CD8-positive, alpha-beta memory T cell (primary cell): ENCODE data around the gene MYO3B. TPM values are rescaled to one million over a fixed set of nuclear protein-coding genes. Genes with fewer than 3 reads are reported as not detected.
"Not testable (repeated sequence)": the region's sequence is repeated elsewhere in the genome, so short reads cannot be mapped to it uniquely, and the experiment has no call there.

Experiments used
- CTCF ChIA-PET: fragments of 350-600 bp; sonication (Branson Sonifier 250); formaldehyde crosslinking; loops from one replicate; lab custom pipeline; 2021; ENCODE audit warnings: antibody characterized with exemption; lab: Charles Lee
- POLR2A ChIA-PET: fragments of 350-600 bp; sonication (Branson Sonifier 250); formaldehyde crosslinking; loops from one replicate; lab custom pipeline; 2021; ENCODE audit warnings: antibody characterized with exemption; lab: Charles Lee
- DNase-seq, 5 donors: peaks; one replicate each; pipeline versions ENCODE4 v3.0.0 to v3.0.0-alpha.2; 2020 to 2022; ENCODE audit warnings: mixed read lengths in 1 of 5
- H3K27ac ChIP-seq: one replicate; pipeline ENCODE4 v1.7.0; 2013; ENCODE audit warnings: low read depth, mild to moderate bottlenecking, low read length, moderate library complexity
- H3K27me3 ChIP-seq: 2 replicates; pipeline ENCODE4 v1.7.0; 2013; ENCODE audit warnings: low read length, mild to moderate bottlenecking; ENCODE audit not compliant: insufficient read depth, poor library complexity, severe bottlenecking
- H3K36me3 ChIP-seq: 2 replicates; pipeline ENCODE4 v1.7.0; 2013; ENCODE audit warnings: mild to moderate bottlenecking, low read length, moderate library complexity; ENCODE audit not compliant: insufficient read depth
- H3K4me1 ChIP-seq: 2 replicates; pipeline ENCODE4 v1.7.0; 2013; ENCODE audit warnings: mild to moderate bottlenecking, low read length, moderate library complexity; ENCODE audit not compliant: insufficient read depth
- H3K4me3 ChIP-seq: 2 replicates; pipeline ENCODE4 v1.7.0; 2013; ENCODE audit warnings: mild to moderate bottlenecking, low read length
- H3K9me3 ChIP-seq: 2 replicates; pipeline ENCODE4 v1.7.0; 2013; ENCODE audit warnings: mild to moderate bottlenecking, low read length
- H3K27ac Mint-ChIP-seq, 8 donors: one replicate each; pipeline ENCODE4 v1.8.0; 2020 to 2021; ENCODE audit warnings: mixed read lengths in 8 of 8, mild to moderate bottlenecking in 6 of 8, inconsistent platforms in 3 of 8, moderate library complexity in 3 of 8
- H3K27me3 Mint-ChIP-seq, 2 donors: one replicate each; pipeline ENCODE4 v1.8.0; 2020 to 2021; ENCODE audit warnings: mixed read lengths in 2 of 2, mild to moderate bottlenecking in 1 of 2, moderate library complexity in 1 of 2
- H3K36me3 Mint-ChIP-seq, 3 donors: one replicate each; pipeline ENCODE4 v1.8.0; 2020 to 2021; ENCODE audit warnings: mixed read lengths in 3 of 3, inconsistent platforms in 1 of 3, mild to moderate bottlenecking in 1 of 3
- H3K4me1 Mint-ChIP-seq, 3 donors: one replicate each; pipeline ENCODE4 v1.8.0; 2020 to 2021; ENCODE audit warnings: mixed read lengths in 3 of 3, inconsistent platforms in 1 of 3, mild to moderate bottlenecking in 1 of 3
- H3K4me3 Mint-ChIP-seq, 7 donors: one replicate each; pipeline ENCODE4 v1.8.0; 2020 to 2021; ENCODE audit warnings: mixed read lengths in 7 of 7, mild to moderate bottlenecking in 6 of 7, moderate library complexity in 4 of 7, inconsistent platforms in 2 of 7
- H3K9me3 Mint-ChIP-seq, 5 donors: one replicate each; pipeline ENCODE4 v1.8.0; 2020 to 2022; ENCODE audit warnings: mixed read lengths in 5 of 5, mild to moderate bottlenecking in 3 of 5, moderate library complexity in 2 of 5, inconsistent platforms in 1 of 5
- polyA plus RNA-seq: library from polyadenylated mRNA; unstranded; fragments of 300-500 nt; fragmentation: Illumina TruSeq; gene quantifications from one replicate; pipeline ENCODE4 v1.2.3, GENCODE V29; 2021
- total RNA-seq, 2 experiments: library from RNA; stranded (reverse); gene quantifications; one replicate each; pipeline ENCODE4 v1.2.3, GENCODE V29; 2021

Gene MYO3B
- total and polyA plus RNA-seq, 3 experiments from 2014 or later, result 0.08 to 0.33 (median 0.18) TPM

GRCh38 chr2:170472498-170472897 lies 294.6 kb downstream of the MYO3B start:
- H3K27ac ChIP-seq, H3K36me3 ChIP-seq, H3K4me1 ChIP-seq, H3K27ac Mint-ChIP-seq, H3K4me3 ChIP-seq, H3K9me3 ChIP-seq, H3K27me3 Mint-ChIP-seq, POLR2A ChIA-PET, H3K4me1 Mint-ChIP-seq, H3K4me3 Mint-ChIP-seq, H3K9me3 Mint-ChIP-seq, DNase-seq, CTCF ChIA-PET, H3K36me3 Mint-ChIP-seq, H3K27me3 ChIP-seq: not testable (repeated sequence)

GRCh38 chr2:170475878-170476277 lies 297.9 kb downstream of the MYO3B start:
- ChIA-PET POLR2A (no interaction called here), CTCF (interaction anchor here (0.8 kb wide), 1 partner anchor 337 kb away, joined by 4 read pairs; no protein-coding TSS in a partner anchor)
- Mint-ChIP-seq H3K4me1 (no peaks in the 10 kb centered on the region), H3K4me3 (no peak overlapping the region), H3K9me3 (peaks cover 0 to 2% (median 0%) of the 10 kb centered on the region in 5 donors), H3K27ac (no peak overlapping the region), H3K27me3 (peaks cover 3 to 4% of the 10 kb centered on the region in 2 donors), H3K36me3 (no peaks in the 10 kb centered on the region)
- Histone ChIP-seq H3K27ac (no peak overlapping the region), H3K27me3 (no peaks in the 10 kb centered on the region), H3K4me3 (no peak overlapping the region), H3K4me1 (no peaks in the 10 kb centered on the region), H3K36me3 (no peaks in the 10 kb centered on the region), H3K9me3 (no peaks in the 10 kb centered on the region)
- DNase-seq, result no peak

- no peaks in the 10 kb centered on the region for H3K36me3 Mint-ChIP-seq
- Histone ChIP-seq H3K4me3 (no peak overlapping the region), H3K27me3 (no peaks in the 10 kb centered on the region), H3K36me3 (no peaks in the 10 kb centered on the region), H3K4me1 (no peaks in the 10 kb centered on the region), H3K9me3 (no peaks in the 10 kb centered on the region), H3K27ac (no peak overlapping the region)
- CTCF ChIA-PET, result no interaction called here
- no peaks in the 10 kb centered on the region for H3K4me1 Mint-ChIP-seq
- POLR2A ChIA-PET, result no interaction called here
- H3K4me3 Mint-ChIP-seq, result no peak overlapping the region
- peaks cover 3 to 4% of the 10 kb centered on the region in 2 donors for H3K27me3 Mint-ChIP-seq
- DNase-seq, result no peak
- H3K9me3 Mint-ChIP-seq, result peaks cover 0 to 1% (median 0%) of the 10 kb centered on the region in 5 donors
- H3K27ac Mint-ChIP-seq, result no peak overlapping the region
Observed at GRCh38 chr2:170477630-170478029, 299.7 kb downstream of the MYO3B start.

- Histone ChIP-seq H3K4me3 (no peak overlapping the region), H3K27ac (no peak overlapping the region), H3K9me3 (no peaks in the 10 kb centered on the region), H3K27me3 (no peaks in the 10 kb centered on the region), H3K36me3 (no peaks in the 10 kb centered on the region), H3K4me1 (no peaks in the 10 kb centered on the region)
- H3K36me3 Mint-ChIP-seq, result no peaks in the 10 kb centered on the region
- POLR2A ChIA-PET, result no interaction called here
- CTCF ChIA-PET, result no interaction called here
- H3K27ac Mint-ChIP-seq, result no peak overlapping the region
- DNase-seq, result no peak
- no peaks in the 10 kb centered on the region for H3K9me3 Mint-ChIP-seq
- no peaks in the 10 kb centered on the region for H3K4me1 Mint-ChIP-seq
- no peak overlapping the region for H3K4me3 Mint-ChIP-seq
- H3K27me3 Mint-ChIP-seq, result peaks cover 0 to 4% of the 10 kb centered on the region in 2 donors
Observed at GRCh38 chr2:170481201-170481600, 303.3 kb downstream of the MYO3B start.

GRCh38 chr2:170484552-170484951 lies 306.6 kb downstream of the MYO3B start:
- Mint-ChIP-seq H3K9me3 (no peaks in the 10 kb centered on the region), H3K4me3 (no peak overlapping the region), H3K4me1 (no peaks in the 10 kb centered on the region)

GRCh38 chr2:170485254-170486026 lies 307.5 kb downstream of the MYO3B start:
- Histone ChIP-seq H3K27ac (no peak overlapping the region), H3K27me3 (no peaks in the 10 kb centered on the region), H3K9me3 (no peaks in the 10 kb centered on the region), H3K36me3 (no peaks in the 10 kb centered on the region), H3K4me1 (no peaks in the 10 kb centered on the region), H3K4me3 (no peak overlapping the region)
- H3K4me3 Mint-ChIP-seq, result no peak overlapping the region
- no peak for DNase-seq
- H3K9me3 Mint-ChIP-seq, result no peaks in the 10 kb centered on the region
- peak overlapping the region in 1 of 8 donors; percentile 51 for H3K27ac Mint-ChIP-seq
- CTCF ChIA-PET, result interaction anchor here (0.6 to 1.3 kb wide), 3 partner anchors 69 to 327 kb away, joined by 3 to 4 read pairs (median 3); no protein-coding TSS in a partner anchor
- H3K27me3 Mint-ChIP-seq, result no peaks in the 10 kb centered on the region
- no peaks in the 10 kb centered on the region for H3K4me1 Mint-ChIP-seq
- POLR2A ChIA-PET, result no interaction called here
- no peaks in the 10 kb centered on the region for H3K36me3 Mint-ChIP-seq

More at GRCh38 chr2:170484552-170484951, 306.6 kb downstream of the MYO3B start:
- no peaks in the 10 kb centered on the region for H3K36me3 ChIP-seq
- Mint-ChIP-seq H3K36me3 (no peaks in the 10 kb centered on the region), H3K27ac (no peak overlapping the region), H3K27me3 (no peaks in the 10 kb centered on the region)
- H3K27me3 ChIP-seq, result no peaks in the 10 kb centered on the region
- ChIA-PET POLR2A (no interaction called here), CTCF (interaction anchor here (1.3 kb wide), 1 partner anchor 328 kb away, joined by 3 read pairs; no protein-coding TSS in a partner anchor)
- DNase-seq, result no peak
- H3K4me3 ChIP-seq, result no peak overlapping the region
- H3K27ac ChIP-seq, result no peak overlapping the region
- no peaks in the 10 kb centered on the region for H3K9me3 ChIP-seq
- no peaks in the 10 kb centered on the region for H3K4me1 ChIP-seq

- no peaks in the 10 kb centered on the region for H3K27me3 ChIP-seq
- ChIA-PET POLR2A (no interaction called here), CTCF (interaction anchor here (0.9 to 1.3 kb wide), 4 partner anchors 78 to 329 kb away, joined by 3 to 4 read pairs (median 3); no protein-coding TSS in a partner anchor)
- Mint-ChIP-seq H3K27me3 (no peaks in the 10 kb centered on the region), H3K4me1 (no peaks in the 10 kb centered on the region), H3K27ac (no peak overlapping the region), H3K9me3 (no peaks in the 10 kb centered on the region), H3K36me3 (no peaks in the 10 kb centered on the region), H3K4me3 (no peak overlapping the region)
- no peaks in the 10 kb centered on the region for H3K9me3 ChIP-seq
- H3K4me1 ChIP-seq, result no peaks in the 10 kb centered on the region
- no peak overlapping the region for H3K27ac ChIP-seq
- peak in 1 of 5 donors; percentile 21 for DNase-seq
- no peaks in the 10 kb centered on the region for H3K36me3 ChIP-seq
- H3K4me3 ChIP-seq, result no peak overlapping the region
Observed at GRCh38 chr2:170486730-170487129, 308.8 kb downstream of the MYO3B start.

GRCh38 chr2:170488807-170489206 lies 310.9 kb downstream of the MYO3B start:
- H3K4me3 ChIP-seq, result no peak overlapping the region
- CTCF ChIA-PET, result no interaction called here
- H3K27me3 Mint-ChIP-seq, result peaks cover 0 to 7% of the 10 kb centered on the region in 2 donors
- no peaks in the 10 kb centered on the region for H3K36me3 Mint-ChIP-seq
- H3K27me3 ChIP-seq, result no peaks in the 10 kb centered on the region
- H3K36me3 ChIP-seq, result no peaks in the 10 kb centered on the region
- H3K4me1 ChIP-seq, result no peaks in the 10 kb centered on the region
- H3K27ac Mint-ChIP-seq, result no peak overlapping the region
- no peak for DNase-seq
- H3K9me3 ChIP-seq, result no peaks in the 10 kb centered on the region
- no peak overlapping the region for H3K27ac ChIP-seq
- H3K4me1 Mint-ChIP-seq, result no peaks in the 10 kb centered on the region
- H3K9me3 Mint-ChIP-seq, result no peaks in the 10 kb centered on the region
- POLR2A ChIA-PET, result no interaction called here
- H3K4me3 Mint-ChIP-seq, result no peak overlapping the region
